ENCODE results near the gene USP31. TPM values are rescaled to one million over a fixed set of nuclear protein-coding genes. Genes with fewer than 3 reads are reported as not detected.

Gene USP31
- total RNA-seq, 2 experiments from 2014 or later = 1.6 to 1.7 TPM

DNA sequence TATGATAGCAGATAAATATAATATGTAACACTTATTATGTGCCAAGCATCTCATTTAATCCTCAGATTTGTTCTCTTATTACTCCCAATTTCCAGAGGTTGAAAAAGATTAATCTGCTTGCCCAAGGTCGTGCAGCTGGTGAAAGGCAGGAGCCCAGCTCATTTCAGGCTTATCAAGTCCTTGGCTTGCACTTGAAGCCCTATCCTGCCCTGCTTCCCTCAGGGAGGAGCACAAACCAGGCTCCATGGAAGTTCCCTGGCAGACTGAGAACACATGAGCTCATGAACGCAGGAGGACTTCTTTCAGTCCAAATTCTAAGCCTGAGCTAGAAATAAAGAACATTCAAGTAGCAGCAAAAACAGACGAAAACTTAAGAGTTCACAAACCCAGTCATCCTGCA is 74.8 kb downstream of the USP31 start:
- ATAC-seq (ENCODE audit: poor library complexity) (no peak), DNase-seq (no peak)
- no peaks in the 10 kb centered on the region for H3K27me3 Mint-ChIP-seq
- Histone ChIP-seq H3K27me3 (ENCODE audit: control insufficient read depth in 1 of 2, insufficient read depth in 2 of 2, low read length in 2 of 2) (no peaks in the 10 kb centered on the region), H3K9me3 (ENCODE audit: control insufficient read depth in 1 of 2, insufficient read depth in 1 of 2, low read length in 2 of 2) (no peaks in the 10 kb centered on the region), H3K27ac (ENCODE audit: low read depth in 1 of 2, low read length in 2 of 2) (no peak overlapping the region), H3K4me3 (ENCODE audit: low read length) (no peak overlapping the region), H3K4me1 (ENCODE audit: insufficient read depth, low read length) (no peaks in the 10 kb centered on the region), H3K36me3 (ENCODE audit: insufficient read depth, low read length) (peaks cover 7% of the 10 kb centered on the region)
- CTCF ChIA-PET = no interaction called here
- TF ChIP-seq, protein P1, sequence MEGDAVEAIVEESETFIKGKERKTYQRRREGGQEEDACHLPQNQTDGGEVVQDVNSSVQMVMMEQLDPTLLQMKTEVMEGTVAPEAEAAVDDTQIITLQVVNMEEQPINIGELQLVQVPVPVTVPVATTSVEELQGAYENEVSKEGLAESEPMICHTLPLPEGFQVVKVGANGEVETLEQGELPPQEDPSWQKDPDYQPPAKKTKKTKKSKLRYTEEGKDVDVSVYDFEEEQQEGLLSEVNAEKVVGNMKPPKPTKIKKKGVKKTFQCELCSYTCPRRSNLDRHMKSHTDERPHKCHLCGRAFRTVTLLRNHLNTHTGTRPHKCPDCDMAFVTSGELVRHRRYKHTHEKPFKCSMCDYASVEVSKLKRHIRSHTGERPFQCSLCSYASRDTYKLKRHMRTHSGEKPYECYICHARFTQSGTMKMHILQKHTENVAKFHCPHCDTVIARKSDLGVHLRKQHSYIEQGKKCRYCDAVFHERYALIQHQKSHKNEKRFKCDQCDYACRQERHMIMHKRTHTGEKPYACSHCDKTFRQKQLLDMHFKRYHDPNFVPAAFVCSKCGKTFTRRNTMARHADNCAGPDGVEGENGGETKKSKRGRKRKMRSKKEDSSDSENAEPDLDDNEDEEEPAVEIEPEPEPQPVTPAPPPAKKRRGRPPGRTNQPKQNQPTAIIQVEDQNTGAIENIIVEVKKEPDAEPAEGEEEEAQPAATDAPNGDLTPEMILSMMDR (IDR thresholded peaks at IDR 0.05) = no peak
- no peaks in the 10 kb centered on the region for H3K4me1 Mint-ChIP-seq (ENCODE audit: low read depth)
- H3K4me3 Mint-ChIP-seq = no peak overlapping the region
- H3K9me3 Mint-ChIP-seq = no peaks in the 10 kb centered on the region
- intact Hi-C loops (cut with DNase I, micrococcal nuclease) = no loop called here
- POLR2A ChIA-PET = no interaction called here
- H3K36me3 Mint-ChIP-seq (ENCODE audit: low read depth) = peaks cover 48% of the 10 kb centered on the region
- H3K27ac Mint-ChIP-seq = no peak overlapping the region

DNA sequence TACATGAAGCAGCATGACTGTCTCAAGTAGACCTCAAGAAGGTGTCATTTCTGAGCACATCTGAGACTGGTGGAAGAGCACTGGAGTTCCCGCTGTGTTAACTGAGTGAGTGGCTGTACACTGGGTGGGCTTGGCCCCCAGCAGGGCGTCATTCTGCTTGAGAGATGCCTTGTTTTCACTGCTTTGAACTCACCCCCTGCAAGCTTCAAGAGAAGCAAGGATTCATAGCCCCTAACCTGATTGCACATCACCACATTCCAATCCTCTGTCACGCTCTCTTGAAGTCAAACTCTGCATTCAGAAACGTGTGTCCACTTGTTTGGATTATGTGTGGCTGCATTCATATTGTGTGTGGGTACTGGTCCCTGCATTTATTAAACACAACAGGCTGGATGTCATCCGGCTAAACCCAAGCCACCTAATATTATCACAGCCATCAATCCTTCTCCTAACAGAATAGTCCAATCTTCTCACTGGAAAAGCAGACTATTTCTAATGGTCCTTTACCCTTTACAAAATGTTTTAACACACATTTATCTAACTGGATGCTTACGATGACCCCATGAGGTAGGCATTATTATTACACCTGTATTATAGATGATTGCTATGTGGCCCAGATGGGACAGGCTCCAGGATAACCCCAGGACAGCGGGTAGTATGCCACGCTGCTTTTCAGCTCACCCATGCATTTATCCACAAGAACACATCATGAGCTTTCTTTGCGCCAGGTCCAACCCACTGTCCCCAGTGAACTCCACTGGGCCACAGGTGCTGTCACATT is 76.3 kb downstream of the USP31 start:
- Histone ChIP-seq H3K4me3 (ENCODE audit: low read length) (no peak overlapping the region), H3K36me3 (ENCODE audit: insufficient read depth, low read length) (peaks cover 15% of the 10 kb centered on the region), H3K27ac (ENCODE audit: low read depth in 1 of 2, low read length in 2 of 2) (no peak overlapping the region), H3K27me3 (ENCODE audit: control insufficient read depth in 1 of 2, insufficient read depth in 2 of 2, low read length in 2 of 2) (no peaks in the 10 kb centered on the region), H3K9me3 (ENCODE audit: control insufficient read depth in 1 of 2, insufficient read depth in 1 of 2, low read length in 2 of 2) (no peaks in the 10 kb centered on the region), H3K4me1 (ENCODE audit: insufficient read depth, low read length) (no peaks in the 10 kb centered on the region)
- ChIA-PET POLR2A (no interaction called here), CTCF (no interaction called here)
- intact Hi-C loops (cut with DNase I, micrococcal nuclease) = no loop called here
- Mint-ChIP-seq H3K27me3 (no peaks in the 10 kb centered on the region), H3K4me3 (no peak overlapping the region), H3K27ac (no peak overlapping the region), H3K9me3 (no peaks in the 10 kb centered on the region), H3K4me1 (ENCODE audit: low read depth) (no peaks in the 10 kb centered on the region), H3K36me3 (ENCODE audit: low read depth) (peaks cover 49% of the 10 kb centered on the region)
- no peak for DNase-seq
- TF ChIP-seq, protein P1 (IDR thresholded peaks at IDR 0.05) = no peak
- no peak for ATAC-seq (ENCODE audit: poor library complexity)

DNA sequence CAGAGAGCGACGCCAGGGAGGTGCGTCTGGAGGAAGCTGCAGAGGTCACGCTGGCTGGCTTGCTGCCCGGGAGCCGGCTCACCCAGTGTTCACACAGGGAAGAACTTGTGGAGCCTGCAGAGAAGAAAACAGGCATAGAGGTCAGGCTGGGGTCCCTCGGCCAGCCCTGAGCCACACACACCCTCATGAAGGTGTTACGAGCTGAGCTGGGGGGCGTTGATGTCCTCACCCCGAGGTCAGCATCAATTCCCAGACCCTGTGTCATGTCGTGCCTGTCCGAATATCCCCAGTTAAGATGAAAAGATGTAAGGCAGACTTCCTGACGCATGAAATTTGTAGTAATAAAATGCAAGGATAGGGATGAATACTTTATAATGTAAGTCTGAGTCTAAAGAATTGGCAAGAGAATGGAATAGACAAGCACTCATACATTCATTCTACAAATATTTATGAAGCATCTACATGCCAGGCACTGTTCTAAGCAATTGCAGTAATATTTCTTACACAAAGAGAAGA is 77.1 kb downstream of the USP31 start:
- Mint-ChIP-seq H3K36me3 (ENCODE audit: low read depth) (peaks cover 49% of the 10 kb centered on the region), H3K9me3 (no peaks in the 10 kb centered on the region), H3K4me1 (ENCODE audit: low read depth) (no peaks in the 10 kb centered on the region), H3K27ac (no peak overlapping the region), H3K4me3 (no peak overlapping the region), H3K27me3 (no peaks in the 10 kb centered on the region)
- no peak overlapping the region for H3K4me3 ChIP-seq (ENCODE audit: low read length)
- TF ChIP-seq, protein P1 (IDR thresholded peaks at IDR 0.05) = no peak
- ChIA-PET POLR2A (no interaction called here), CTCF (no interaction called here)
- no peak overlapping the region for H3K27ac ChIP-seq (ENCODE audit: low read depth in 1 of 2, low read length in 2 of 2)
- peaks cover 15% of the 10 kb centered on the region for H3K36me3 ChIP-seq (ENCODE audit: insufficient read depth, low read length)
- ATAC-seq (ENCODE audit: poor library complexity) = no peak
- H3K4me1 ChIP-seq (ENCODE audit: insufficient read depth, low read length) = no peaks in the 10 kb centered on the region
- intact Hi-C loops (cut with DNase I, micrococcal nuclease) = no loop called here
- no peaks in the 10 kb centered on the region for H3K9me3 ChIP-seq (ENCODE audit: control insufficient read depth in 1 of 2, insufficient read depth in 1 of 2, low read length in 2 of 2)
- H3K27me3 ChIP-seq (ENCODE audit: control insufficient read depth in 1 of 2, insufficient read depth in 2 of 2, low read length in 2 of 2) = no peaks in the 10 kb centered on the region
- no peak for DNase-seq

Measured in CD4-positive, alpha-beta T cell (primary cell).